Middle frontal gyrus (tissue), 1 donor: Measurements from ENCODE around the gene EVA1C.
"Not testable (repeated sequence)": the region's sequence is repeated elsewhere in the genome, so short reads cannot be mapped to it uniquely, and the experiment has no call there.

Source experiments
- DNase-seq: peaks from one replicate; pipeline ENCODE4 v3.0.0-alpha.2; 2015; ENCODE audit warnings: low spot score; ENCODE audit errors: extremely low spot score

EVA1C gene

GRCh38 chr21:32529679-32530078 lies 117.2 kb downstream of the EVA1C start:
- no peak for DNase-seq

DNA sequence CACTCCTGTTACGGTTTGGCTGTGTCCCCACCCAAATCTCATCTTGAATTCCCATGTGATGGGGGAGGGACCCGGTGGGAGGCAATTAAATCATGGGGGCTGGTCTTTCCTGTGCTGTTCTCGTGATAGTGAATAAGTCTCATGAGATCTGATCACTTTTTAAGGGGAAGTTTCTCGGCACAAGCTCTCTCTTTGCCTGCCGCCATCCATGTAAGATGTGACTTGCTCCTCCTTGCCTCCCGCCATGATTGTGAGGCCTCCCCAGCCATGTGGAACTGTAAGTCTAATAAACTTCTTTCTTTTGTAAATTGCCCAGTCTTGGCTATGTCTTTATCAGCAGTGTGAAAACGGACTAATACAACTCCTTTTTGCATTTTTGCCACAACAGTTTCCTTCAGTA lies 118.3 kb downstream of the EVA1C start:
- not testable (repeated sequence) for DNase-seq

- DNase-seq, result not testable (repeated sequence)
Observed at GRCh38 chr21:32531561-32531960, 119.1 kb downstream of the EVA1C start.

DNA sequence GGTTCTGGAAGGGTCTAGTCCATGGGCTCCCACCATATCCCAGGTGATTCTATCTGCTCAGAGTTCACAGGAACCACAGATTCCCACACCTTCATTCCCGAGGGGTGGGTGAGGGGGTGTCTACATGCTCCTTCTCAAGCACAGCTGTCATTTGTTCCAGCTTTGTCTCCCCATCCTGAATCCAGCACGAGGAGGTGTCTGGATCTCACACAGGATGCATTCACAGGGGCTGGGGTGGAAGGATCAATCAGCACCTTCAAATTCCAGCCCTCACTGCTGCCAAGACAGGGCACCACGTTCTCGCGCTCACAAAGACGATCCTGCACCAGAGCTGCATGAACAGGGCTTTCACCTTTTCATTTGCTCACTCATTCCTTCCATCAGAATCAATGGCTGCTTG lies 120.1 kb downstream of the EVA1C start:
- DNase-seq, result no peak

DNA sequence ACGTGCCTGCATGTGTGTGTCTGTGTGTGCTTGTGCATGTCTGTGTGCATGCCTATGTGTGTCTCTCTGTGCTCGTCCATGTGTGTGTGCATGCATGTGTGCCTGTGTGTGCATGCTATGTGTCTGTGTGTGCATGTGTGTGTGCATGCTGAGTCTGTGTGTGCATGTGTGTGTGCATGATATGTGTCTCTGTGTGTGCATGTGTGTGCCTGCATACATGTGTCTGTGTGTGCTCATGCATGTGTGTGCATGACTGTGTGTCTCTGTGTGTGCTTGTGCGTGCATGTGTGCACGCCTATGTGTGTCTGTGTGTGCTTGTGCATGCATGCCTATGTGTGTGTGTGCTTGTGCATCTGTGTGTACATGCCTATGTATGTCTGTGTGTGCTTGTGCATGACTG lies 120.5 kb downstream of the EVA1C start:
- no peak for DNase-seq

GRCh38 chr21:32533611-32534010 lies 121.1 kb downstream of the EVA1C start:
- DNase-seq, result no peak

GRCh38 chr21:32534113-32534512 lies 121.6 kb downstream of the EVA1C start:
- no peak for DNase-seq

DNA sequence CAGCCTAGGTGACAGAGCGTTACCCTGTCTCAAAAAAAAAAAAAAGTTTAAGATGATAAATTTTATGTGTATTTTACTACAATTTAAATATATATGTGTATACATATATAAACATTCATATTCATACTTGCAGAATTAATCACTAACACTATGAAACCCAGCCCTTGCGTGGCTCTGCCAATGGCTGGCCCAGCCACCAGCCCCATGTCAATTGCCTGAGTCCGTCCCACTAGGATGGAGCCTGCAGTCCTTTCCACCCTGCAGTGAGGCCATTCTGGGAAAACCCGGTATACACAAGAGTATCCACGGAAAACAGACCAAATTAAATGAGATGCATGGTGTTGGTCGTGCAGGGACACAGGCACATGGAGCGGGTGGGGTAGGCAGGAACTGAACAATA lies 123.1 kb downstream of the EVA1C start:
- no peak for DNase-seq

- no peak for DNase-seq
Observed at GRCh38 chr21:32537569-32537881, 125.0 kb downstream of the EVA1C start.

DNA sequence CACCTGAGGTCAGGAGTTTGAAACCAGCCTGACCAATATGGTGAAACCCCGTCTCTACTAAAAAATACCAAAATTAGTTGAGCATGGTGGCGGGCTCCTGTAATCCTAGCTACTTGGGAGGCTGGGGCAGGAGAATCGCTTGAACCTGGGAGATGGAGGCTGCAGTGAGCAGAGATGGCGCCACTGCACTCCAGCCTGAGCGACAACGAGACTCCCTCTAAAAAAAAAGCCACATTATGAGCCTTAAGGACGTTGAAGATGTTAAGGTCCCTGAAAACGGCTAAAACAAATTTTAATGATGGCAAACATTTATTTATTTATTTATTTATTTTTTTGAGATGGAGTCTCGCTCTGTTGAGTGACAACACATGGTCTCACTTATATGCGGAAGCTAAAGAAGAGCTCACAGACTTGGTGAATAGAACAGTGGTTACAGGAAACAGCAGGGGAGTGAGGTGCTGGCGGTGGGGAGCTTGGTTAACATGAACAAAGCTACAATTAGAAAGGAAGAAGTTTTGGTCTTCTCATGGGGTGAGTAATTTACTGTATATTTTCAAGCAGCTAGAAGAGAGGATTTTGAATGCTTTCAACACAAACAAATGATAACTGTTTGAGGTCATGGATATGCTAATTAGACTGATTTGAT lies 125.8 kb downstream of the EVA1C start:
- DNase-seq, result no peak

DNA sequence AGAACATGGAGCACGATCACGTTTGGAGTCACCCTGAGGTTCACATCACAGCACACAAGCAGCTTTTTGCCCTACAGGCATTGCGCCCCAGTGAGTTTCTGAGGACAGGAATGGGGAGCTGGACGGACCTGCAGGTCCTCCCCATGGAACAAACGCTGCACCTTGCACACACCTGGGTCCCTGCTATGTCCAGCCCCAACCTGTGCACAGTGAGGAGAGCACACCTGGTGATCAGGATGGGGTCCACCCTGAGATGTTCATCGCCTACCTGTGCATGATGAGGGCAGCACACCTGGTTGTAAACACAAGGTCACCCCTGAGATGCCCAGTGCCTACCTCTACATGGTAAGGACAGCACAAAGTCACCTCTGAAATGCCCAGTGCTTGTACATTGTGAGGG lies 126.9 kb downstream of the EVA1C start:
- DNase-seq, result no peak

DNA sequence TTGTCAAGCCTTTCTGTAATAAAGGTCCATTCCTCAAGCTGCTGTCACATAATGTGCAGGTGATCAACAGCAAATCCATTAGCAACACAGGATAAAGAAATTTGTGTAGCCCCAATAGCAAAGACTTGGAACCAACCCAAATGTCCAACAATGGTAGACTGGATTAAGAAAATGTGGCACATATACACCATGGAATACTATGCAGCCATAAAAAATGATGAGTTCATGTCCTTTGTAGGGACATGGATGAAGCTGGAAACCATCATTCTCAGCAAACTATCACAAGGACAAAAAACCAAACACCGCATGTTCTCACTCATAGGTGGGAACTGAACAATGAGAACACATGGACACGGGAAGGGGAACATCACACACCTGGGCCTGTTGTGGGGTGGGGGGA lies 130.6 kb downstream of the EVA1C start:
- DNase-seq, result not testable (repeated sequence)

DNA sequence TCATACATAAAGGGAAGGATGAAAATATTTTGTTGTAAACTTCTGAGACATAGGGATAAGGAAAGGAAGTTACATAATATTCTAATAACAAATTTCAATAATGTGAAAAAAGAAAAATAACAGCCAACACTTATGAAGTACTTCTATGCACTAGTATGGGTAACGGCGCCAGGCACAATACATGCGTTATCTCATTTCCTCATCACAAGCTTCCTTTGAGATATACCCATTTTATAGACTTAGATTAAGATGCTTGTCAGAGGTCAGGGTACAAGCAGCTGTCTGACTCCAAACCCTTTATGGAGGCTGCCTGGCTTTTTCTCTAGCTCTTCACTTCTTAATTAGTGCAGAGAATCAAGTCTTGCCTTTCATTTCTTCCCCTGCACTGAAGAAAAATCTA lies 131.5 kb downstream of the EVA1C start:
- no peak for DNase-seq

- no peak for DNase-seq
Observed at GRCh38 chr21:32544697-32545096, 132.2 kb downstream of the EVA1C start.

DNA sequence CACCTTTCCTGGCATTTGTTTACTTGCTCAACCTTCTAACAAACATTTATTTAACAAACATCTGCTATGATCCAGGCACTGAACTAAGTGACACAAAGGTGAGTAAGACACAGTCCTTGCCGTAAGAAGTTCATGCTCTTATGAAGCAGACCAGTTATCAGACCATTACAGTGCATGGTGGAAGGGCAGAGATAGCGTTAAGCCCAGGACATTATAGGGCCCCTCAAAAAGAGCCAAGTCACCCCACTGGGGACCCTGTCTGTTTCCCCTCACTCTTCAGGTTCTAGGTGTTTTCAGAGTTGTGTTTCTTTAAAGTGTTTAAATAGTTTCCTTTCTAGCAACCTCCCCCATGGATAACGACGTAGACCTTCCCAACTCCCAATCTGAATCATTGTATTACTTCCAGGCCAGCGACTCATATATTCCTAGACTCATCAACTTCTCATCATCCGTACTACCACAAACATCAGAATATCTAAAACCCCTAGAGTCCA lies 133.5 kb downstream of the EVA1C start:
- DNase-seq, result no peak

GRCh38 chr21:32547018-32547417 lies 134.5 kb downstream of the EVA1C start:
- DNase-seq, result no peak

DNA sequence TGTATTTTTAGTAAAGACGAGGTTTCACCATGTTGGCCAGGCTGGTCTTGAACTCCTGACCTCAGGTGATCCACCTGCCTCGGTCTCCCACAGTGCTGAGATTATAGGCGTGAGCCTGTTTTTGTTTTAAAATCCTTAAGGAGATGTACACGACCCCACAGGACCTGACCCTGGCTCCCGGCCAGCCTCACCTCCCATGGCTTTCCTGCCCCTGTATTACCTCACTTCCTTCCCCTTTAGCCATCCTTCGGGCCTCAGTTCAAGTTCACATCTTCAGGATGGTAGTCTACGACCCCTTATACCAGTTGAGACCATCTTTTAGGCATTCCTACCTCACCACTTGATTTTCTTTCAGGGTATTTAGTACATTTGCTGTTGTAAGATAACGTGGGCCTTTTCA lies 136.5 kb downstream of the EVA1C start:
- DNase-seq, result no peak

DNA sequence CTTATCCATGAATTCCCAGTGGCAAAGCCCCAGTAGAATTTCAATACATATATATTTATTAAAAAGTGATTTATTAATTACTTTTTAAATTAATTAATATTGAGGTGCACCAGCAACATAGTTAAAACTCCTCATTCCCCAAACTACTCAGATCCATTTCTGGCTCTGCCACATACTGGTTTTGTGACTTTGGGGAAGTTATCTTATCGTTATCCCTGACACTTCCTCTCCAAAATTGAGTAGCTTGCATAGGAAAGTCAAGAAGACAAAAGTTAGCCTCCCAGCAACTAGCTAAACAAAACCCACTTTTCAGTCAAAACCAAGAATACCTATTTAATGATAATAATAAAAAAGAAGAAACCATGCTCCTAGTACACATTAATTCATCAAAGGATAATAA lies 136.9 kb downstream of the EVA1C start:
- DNase-seq, result no peak

DNA sequence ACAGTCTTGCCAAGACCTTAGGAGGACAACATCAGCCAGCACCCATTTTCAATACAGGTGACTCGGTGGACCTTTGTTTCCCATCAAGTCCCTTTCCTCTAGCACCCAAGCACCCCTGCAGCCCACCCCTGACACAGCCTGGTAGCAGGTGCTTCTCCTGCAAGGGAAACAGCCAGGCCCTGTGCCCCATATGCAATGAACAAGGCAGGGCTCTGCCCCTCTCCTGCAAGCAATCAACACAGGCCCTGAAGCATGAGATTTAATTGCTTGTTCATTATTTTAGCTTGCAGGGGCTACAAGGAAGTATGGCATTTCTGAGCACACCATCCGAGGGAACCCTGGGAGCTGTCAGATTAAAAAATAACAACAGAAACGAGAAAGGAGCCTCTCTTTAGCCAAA lies 137.4 kb downstream of the EVA1C start:
- no peak for DNase-seq

DNA sequence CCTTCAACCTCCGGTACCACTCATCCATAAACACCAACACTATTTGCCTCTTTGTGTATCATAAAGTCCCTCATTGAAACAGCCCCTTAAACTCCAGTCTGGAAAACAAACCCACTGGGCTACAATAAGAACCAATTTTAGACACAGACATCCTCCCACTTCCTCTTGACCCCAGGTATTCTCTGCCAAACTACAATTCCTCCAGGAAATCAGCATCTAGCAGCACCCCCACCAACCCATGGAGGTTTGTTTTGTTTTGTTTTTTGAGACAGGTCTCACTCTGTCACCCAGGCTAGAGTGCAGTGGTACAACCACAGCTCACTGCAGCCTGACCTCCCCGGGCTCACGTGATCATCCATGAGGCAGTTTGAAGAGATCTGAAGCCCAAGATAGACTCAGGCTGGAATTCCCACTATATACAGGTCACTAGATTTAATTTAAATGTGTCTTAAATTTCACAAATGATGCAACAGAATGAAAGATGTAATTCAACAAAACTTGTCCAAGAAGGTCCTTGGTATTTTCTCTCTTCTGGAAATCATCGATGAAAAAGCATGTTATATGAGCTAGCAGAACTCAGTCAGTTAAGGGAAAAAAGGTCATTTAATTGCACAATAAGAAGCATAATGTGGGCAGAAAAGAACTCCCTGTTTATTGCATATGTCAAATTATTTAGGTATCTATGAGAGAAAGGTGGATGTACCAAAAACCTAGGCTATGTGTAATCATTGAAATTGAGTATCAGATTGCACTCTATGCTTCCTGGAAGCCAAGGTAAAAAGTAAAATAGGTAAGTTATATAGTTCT lies 142.5 kb downstream of the EVA1C start:
- no peak for DNase-seq

GRCh38 chr21:32558106-32558505 lies 145.6 kb downstream of the EVA1C start:
- DNase-seq, result no peak

- DNase-seq, result no peak
Observed at GRCh38 chr21:32559006-32559610, 146.6 kb downstream of the EVA1C start.

DNA sequence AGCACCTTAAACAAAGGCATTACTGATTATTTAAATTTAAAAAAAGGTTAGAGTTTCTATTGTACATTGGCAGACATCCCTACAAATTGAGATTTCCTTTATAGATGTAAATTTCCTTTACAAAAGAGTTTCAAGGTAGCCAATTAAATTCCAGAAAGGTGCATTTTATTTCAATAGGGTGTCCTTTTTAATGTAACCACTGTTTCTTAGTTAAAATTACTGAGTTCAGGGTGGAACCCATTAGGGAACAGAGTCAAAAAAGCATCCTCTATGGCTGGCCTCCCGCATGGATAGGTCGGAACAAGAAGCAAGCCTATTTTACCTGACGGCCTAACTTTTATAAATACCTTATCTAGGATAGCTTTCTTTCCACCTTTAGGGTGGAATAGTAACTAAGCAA lies 148.4 kb downstream of the EVA1C start:
- DNase-seq, result no peak
